GM21423 (cell line): ENCODE results near the gene WASHC1.
"Not testable (repeated sequence)": the region's sequence is repeated elsewhere in the genome, so short reads cannot be mapped to it uniquely, and the experiment has no call there.

Experiments
- ATAC-seq: cut with Tn5 transposase; IDR thresholded peaks from one replicate; pipeline ENCODE4 v1.9.1; 2021; ENCODE audit warnings: mild to moderate bottlenecking, moderate library complexity; ENCODE audit not compliant: unreplicated experiment

The WASHC1 gene

GRCh38 chr9:16875-17274 lies 12.4 kb downstream of the WASHC1 start:
- not testable (repeated sequence) for ATAC-seq

DNA sequence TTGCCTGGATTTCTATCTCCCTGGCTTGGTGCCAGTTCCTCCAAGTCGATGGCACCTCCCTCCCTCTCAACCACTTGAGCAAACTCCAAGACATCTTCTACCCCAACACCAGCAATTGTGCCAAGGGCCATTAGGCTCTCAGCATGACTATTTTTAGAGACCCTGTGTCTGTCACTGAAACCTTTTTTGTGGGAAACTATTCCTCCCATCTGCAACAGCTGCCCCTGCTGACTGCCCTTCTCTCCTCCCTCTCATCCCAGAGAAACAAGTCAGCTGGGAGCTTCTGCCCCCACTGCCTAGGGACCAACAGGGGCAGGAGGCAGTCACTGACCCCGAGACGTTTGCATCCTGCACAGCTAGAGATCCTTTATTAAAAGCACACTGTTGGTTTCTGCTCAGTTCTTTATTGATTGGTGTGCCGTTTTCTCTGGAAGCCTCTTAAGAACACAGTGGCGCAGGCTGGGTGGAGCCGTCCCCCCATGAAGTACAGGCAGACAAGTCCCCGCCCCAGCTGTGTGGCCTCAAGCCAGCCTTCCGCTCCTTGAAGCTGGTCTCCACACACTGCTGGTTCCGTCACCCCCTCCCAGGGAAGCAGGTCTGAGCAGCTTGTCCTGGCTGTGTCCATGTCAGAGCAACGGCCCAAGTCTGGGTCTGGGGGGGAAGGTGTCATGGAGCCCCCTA lies 15.0 kb downstream of the WASHC1 start:
- not testable (repeated sequence) for ATAC-seq

- not testable (repeated sequence) for ATAC-seq
Observed at GRCh38 chr9:11206-11605, 18.1 kb downstream of the WASHC1 start.

GRCh38 chr9:10653-11053 lies 18.6 kb downstream of the WASHC1 start:
- not testable (repeated sequence) for ATAC-seq

DNA sequence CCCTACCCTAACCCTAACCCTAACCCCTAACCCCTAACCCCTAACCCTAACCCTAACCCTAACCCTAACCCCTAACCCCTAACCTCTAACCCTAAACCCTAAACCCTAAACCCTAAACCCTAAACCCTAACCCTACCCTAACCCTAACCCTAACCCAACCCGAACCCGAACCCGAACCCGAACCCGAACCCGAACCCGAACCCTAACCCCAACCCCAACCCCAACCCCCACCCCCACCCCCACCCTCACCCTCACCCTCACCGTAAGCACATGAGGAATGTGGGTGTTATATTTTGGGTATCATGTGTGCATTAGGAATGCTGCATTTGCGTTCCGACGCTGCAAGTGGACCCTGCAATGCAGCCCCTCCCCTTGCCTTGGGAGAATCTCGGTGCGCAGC lies 19.0 kb downstream of the WASHC1 start:
- not testable (repeated sequence) for ATAC-seq
